ENCODE measurements around the gene GPT2.

Gene GPT2

DNA sequence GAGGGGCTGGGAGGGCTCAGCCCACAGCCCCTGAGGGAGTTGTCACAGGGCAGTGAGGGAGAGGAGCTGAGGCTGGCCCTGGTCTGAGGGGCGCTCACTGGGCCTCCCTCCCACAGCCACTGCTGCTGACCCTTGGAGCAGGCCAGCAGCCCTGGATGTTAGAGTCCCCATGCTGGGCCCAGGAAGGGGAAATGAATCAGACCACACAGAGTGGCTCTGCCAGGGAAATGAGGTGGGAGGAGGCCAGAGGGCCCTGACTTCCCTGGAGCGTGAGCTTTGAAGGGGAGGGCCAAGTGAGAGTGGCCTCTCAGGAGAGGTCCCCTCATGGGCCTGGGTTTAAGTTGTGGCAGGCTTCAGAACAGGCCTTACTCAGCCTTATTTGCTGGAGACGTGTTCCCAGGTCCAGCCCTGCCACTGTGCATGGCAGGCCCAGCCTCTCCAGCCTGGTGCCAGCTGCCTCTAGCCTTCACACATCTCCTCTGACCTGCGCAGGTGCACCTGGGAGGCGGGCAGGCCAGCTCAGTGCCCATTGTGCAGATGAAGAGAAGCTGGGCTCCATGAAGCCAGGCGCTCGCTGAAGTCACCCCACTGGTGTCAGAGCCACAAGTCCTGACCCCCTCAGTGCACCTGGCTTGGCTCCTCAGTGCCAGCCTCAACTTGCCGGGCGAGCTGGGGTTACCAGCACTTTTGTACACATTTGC is 15.4 kb downstream of the GPT2 start:
- no peak for DNase-seq

DNA sequence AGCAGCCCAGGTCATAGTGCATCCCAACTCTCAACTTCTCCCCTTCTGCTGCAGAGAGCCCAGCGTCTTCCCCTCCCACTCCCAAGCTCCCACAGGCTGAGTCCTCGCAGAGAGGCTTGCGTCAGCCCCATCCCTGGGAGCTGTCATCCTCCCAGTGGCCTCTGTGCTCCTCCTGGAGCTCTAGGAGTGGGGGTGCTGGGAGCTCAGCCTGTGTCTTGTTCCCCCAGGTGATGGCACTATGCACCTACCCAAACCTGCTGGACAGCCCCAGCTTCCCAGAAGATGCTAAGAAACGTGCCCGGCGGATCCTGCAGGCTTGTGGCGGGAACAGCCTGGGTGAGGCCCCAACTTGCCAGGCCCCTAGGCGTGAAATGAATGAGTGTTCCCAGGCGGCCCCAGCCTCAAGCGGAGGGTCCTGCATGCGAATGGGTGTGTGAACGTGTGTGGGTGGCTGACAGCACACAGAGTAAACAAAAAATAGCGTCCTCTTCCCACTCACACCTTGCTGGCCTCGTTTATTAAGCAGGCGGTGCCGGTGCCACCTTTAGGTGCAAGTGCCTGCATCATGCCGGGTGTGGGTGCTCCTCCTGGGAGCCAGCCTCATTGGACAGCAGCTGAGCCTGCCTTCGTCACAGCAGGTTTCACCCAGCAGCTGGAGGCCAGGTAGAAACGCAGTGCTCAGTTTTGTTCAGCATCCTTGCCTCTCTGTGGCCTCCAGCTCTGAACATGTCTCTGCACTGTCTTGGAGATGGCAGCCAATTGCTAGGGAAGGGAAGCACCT is 16.5 kb downstream of the GPT2 start:
- no peak for DNase-seq

- DNase-seq, result no peak
Observed at GRCh38 chr16:46901709-46902108, 17.5 kb downstream of the GPT2 start.

GRCh38 chr16:46903255-46903905 is 19.2 kb downstream of the GPT2 start:
- DNase-seq, result no peak

DNA sequence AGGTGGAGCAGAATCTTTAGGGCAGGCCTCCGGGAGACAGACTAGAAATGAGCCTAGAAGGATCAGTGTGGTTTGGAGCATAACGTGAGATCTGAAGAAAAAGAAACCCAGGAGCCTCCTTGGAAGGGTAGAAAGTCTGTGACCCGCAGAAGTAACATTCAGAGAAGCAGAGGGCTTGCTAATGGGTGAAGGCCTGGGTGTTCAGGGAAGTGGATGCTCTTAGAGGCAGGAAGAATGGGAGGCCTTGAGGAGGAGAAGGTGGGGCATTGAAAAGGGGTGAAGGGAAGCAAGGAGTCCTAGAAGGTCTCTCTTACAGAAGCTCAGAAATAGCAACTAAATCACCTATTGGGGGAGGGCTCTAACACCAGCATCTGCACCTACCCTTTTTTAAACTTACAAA is 20.3 kb downstream of the GPT2 start:
- no peak for DNase-seq

GRCh38 chr16:46906360-46907060 is 22.3 kb downstream of the GPT2 start:
- no peak for DNase-seq

- no peak for DNase-seq
Observed at GRCh38 chr16:46907061-46907774, 23.1 kb downstream of the GPT2 start.

GRCh38 chr16:46908540-46909372 is 24.6 kb downstream of the GPT2 start:
- peak; percentile 32 for DNase-seq

GRCh38 chr16:46911038-46911437 is 26.9 kb downstream of the GPT2 start:
- no peak for DNase-seq

- DNase-seq, result no peak
Observed at GRCh38 chr16:46911650-46912049, 27.5 kb downstream of the GPT2 start.

DNA sequence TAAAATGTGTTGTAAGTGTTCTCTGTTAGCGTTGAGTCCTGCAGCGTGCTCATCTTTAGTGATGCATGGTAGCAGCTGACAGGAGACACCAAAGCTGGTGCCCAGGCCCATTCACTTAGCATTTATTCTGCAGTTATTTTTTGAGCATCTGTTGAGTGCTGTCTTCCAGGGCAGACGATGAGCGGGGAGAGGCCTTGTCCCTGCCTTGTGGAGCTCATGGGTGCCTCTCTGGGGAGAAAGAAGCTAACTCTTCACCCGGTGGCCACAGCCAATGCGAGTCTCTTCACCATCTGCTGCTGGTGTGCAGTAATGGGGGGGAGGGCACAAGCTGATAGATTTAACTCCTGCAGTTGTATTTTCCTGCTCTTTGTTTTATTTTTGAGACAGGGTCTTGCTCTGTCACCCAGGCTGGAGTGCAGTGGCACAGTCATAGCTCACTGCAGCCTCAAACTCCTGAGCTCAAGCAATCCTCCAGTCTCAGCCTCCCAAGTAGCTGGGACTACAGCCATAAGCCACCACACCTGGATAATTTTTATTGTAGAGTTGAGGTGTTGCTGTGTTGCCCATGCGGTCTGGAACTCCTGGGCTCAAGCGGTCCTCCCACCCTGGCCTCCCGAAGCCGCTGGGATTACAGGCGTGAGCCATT is 30.5 kb downstream of the GPT2 start:
- DNase-seq, result no peak

- DNase-seq, result no peak
Observed at GRCh38 chr16:46915483-46916025, 31.4 kb downstream of the GPT2 start.

- DNase-seq, result no peak
Observed at GRCh38 chr16:46916980-46917379, 32.8 kb downstream of the GPT2 start.

DNA sequence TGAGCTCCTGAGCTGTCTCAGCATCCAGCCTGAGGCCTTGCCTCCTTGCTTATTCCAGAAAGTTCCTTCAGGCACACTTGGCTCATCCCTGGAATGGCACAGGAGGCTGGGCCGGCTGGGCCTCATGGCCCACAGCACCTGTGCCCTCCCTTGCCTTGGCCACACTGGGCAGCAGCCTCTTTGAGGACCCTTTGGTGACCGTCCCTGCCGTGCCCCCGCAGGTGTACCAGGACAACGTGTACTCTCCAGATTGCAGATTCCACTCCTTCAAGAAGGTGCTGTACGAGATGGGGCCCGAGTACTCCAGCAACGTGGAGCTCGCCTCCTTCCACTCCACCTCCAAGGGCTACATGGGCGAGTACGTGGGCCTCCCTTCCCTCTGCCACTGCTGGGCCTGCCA is 34.2 kb downstream of the GPT2 start:
- DNase-seq, result no peak

GRCh38 chr16:46918905-46919792 is 35.0 kb downstream of the GPT2 start:
- no peak for DNase-seq

- no peak for DNase-seq
Observed at GRCh38 chr16:46920402-46921068, 36.4 kb downstream of the GPT2 start.

DNA sequence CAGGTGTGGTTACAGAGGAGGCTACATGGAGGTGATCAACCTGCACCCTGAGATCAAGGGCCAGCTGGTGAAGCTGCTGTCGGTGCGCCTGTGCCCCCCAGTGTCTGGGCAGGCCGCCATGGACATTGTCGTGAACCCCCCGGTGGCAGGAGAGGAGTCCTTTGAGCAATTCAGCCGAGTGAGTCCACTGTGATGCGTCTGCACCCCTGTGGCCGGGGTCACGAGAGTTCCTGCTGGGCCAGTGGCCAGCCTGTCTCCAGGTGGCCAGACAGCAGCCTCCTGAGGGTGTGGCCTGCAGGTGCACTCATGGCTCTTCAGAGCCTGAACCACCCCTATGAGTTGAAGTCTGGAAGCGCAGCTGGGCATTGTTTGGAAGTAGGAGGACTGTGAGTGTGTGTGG is 38.1 kb downstream of the GPT2 start:
- no peak for DNase-seq

DNA sequence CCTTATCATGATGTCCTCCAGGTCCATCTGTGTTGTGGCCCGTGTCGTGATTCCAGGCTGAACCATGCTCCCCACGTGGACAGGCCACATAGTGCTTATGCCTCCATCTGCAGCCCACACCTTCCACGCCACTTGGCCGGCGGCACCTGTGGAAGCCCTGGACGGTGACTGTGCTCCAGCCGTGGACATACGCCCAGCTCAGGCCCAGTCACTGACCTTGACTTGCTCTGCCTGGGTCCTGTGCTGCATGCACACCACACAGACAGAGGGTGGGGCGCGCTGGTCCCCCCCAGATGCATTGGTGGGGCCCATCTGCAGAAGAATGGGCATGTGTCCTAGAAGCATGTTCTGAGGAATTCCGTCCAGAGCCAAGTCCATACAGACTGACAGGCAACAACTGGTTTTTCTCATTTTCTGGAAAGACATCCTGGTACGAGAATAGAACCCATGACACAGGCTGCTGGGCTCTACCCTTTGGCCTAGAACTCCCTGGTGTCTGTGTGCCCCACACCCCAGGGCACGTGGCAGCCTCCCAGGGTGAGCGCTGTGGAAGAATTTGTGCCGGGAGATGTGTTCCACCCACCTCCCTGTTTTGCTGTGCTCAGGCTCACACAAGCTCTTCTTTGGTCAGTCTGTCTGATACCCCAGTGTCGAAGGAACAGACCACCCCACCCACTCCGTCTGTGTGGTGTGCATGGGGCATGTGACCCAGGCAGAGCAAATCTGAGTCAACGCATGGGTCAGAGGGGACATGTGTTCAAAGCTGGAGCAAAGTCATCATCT is 39.5 kb downstream of the GPT2 start:
- no peak for DNase-seq

All from COR-L47 (cell line).